Daoy (cell line): ENCODE measurements around the gene ACOX1. TPM values are rescaled to one million over a fixed set of nuclear protein-coding genes. Genes with fewer than 3 reads are reported as not detected.
"Not testable (repeated sequence)": the region's sequence is repeated elsewhere in the genome, so short reads cannot be mapped to it uniquely, and the experiment has no call there.

Source experiments
- DNase-seq: peaks from one replicate; pipeline ENCODE4 v3.0.0-alpha.2; 2015; ENCODE audit warnings: low read depth
- total RNA-seq: library from RNA; depleted of rRNA; stranded (reverse); fragments of >200 nt; shearing (Covaris generic); gene quantifications from 2 replicates; pipeline ENCODE4 v1.2.3, GENCODE V29; 2014

The ACOX1 gene
- total RNA-seq, 1 experiment from 2014 or later = 35.0 TPM

DNA sequence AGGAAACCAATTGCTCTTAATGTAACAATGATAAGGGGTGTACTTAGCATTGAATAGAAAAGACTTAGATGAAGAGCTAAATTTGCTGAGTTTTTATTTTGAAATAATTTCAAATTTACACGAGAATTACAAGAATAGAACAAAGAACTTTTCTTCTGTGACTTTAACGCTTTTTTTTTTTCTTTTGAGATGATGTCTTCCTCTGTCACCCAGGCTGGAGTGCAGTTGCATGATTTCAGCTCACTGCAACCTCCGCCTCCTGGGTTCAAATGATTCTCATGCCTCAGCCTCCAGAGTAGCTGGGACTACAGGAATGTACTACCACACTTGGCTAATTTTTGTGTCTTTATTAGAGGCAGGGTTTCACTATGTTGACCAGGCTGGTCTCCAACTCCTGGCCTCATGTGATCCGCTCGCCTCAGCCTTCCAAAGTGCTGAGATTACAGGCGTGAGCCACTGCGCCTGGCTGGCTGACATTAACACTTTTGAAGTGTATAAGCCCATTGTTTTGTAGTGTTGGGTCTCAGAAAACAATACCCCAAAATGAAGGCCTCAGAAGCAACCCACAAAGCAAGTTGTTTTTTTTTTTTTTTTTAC is 2.2 kb upstream of the ACOX1 start:
- no peak for DNase-seq

DNA sequence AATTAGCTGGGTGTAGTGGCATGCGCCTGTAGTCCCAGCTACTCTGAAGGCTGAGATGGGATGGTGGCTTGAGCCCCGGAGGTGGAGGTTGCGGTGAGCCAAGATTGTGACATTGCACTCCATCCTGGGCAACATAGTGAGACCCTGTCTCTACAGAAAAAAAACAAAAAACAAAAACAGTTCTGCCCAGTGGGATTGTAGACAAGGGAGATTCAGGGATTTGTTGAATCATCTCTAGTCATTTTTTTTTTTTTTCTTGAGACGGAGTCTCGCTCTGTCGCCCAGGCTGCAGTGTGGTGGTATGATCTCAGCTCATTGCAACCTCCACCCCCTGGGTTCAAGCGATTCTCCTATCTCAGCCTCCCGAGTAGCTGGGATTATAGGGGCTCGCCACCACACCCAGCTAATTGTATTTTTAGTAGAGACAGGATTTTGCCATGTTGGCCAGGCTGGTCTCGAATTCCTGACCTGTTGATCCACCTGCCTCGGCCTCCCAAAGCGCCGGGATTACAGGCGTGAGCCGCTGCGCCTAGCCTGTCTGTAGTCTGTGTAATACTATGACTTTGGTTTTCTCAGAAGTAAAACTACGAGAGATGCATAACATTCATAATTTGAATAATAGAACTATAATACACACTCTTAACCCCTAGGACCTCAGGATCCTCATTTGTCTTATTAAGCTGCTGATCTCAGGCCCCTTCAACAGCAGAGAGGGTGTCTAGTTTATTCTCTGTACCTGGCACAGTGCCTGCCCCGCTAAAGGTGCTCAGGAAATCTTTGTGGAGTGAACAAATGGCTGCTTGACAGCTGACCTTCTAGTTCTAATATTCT is 1.4 kb upstream of the ACOX1 start:
- DNase-seq = peak; percentile 41

GRCh38 chr17:75979705-75980187 is 780 bp upstream of the ACOX1 start:
- DNase-seq = no peak

GRCh38 chr17:75976175-75976848 is 2.7 kb downstream of the ACOX1 start:
- no peak for DNase-seq

DNA sequence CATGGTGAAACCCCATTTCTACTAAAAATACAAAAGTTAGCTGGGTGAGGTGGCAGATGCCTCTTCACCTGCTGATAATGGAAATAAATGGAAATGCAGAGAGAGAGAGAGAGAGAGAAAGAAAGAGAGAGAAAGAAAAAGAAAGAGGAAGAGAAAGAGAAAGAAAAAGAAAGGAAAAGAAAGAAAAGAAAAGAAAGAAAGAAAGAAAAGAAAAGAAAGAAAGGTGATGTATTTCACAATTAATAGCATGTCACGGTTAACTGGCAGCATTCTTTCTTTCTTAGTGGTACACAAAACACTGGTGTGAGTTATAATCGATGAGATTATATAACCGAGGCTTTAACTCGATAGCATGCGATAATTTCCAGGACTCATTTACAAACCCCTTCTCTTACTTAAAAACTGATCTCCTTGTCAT is 3.2 kb downstream of the ACOX1 start:
- DNase-seq = no peak

GRCh38 chr17:75975187-75975586 is 3.8 kb downstream of the ACOX1 start:
- DNase-seq = not testable (repeated sequence)

- no peak for DNase-seq
Measured at GRCh38 chr17:75970626-75971025, 8.3 kb downstream of the ACOX1 start.

GRCh38 chr17:75970011-75970523 is 8.9 kb downstream of the ACOX1 start:
- DNase-seq = no peak

DNA sequence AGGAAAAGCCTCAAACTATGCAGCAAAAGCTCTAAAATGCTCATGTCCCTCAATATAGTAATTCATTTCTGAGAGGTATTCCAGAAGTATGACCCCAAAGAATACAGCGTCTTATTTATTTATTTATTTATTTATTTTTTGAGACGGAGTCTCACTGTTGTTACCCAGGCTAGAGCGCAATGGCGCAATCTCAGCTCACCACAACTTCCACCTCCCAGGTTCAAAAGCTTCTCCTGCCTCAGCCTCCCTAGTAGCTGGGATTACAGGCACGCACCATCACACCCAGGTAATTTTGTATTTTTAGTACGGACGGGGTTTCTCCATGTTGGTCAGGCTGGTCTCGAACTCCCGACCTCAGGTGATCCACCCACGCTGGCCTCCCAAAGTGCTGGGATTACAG is 9.9 kb downstream of the ACOX1 start:
- DNase-seq = not testable (repeated sequence)

DNA sequence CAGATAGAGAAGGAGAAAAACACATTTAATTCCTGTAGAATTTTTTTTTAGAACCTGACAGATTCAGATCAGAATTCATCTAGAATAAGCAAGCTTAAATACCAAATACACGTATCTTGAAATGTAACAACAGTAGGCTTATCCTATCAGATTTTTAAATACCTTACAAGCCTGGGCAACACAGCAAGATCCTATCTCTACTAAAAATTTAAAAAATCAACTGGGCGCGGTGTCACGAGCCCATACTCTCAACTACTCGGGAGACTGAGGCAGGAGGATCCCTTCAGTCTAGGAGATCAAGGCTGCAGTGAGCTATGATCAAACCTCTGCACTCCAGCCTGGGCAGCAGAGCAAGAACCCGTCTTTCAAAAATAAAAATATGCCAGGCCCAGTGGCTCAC is 13.5 kb downstream of the ACOX1 start:
- DNase-seq = no peak

DNA sequence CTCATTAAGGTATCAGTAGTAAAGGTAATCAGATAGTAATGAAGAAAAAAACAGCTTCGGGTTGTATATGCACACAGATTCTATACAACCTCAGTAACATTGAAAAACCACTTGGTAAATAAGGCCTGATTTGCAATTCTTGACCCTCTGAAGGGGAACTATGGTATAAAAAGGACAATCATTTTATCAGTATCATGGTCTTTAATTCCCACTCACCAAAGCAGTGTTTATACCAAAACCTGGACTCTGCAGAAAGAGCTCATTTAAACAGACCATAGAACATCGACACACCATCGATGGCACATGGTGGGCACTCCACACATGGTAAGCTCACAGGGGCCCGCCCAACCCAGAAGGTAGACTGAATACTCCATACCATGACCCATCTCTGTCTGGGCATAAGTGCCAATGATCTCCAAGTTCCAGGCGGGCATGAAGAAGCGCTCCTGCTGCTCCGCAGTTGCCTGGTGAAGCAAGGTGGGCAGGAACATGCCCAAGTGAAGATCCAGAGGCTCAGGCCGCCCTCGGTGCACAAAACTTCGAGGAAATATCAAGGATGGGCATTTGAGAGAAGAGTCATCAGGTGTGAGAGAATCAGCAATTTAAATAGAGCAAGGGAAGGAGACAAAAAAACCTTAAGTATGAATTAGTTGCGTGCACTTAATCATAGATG is 19.0 kb downstream of the ACOX1 start:
- DNase-seq = no peak

DNA sequence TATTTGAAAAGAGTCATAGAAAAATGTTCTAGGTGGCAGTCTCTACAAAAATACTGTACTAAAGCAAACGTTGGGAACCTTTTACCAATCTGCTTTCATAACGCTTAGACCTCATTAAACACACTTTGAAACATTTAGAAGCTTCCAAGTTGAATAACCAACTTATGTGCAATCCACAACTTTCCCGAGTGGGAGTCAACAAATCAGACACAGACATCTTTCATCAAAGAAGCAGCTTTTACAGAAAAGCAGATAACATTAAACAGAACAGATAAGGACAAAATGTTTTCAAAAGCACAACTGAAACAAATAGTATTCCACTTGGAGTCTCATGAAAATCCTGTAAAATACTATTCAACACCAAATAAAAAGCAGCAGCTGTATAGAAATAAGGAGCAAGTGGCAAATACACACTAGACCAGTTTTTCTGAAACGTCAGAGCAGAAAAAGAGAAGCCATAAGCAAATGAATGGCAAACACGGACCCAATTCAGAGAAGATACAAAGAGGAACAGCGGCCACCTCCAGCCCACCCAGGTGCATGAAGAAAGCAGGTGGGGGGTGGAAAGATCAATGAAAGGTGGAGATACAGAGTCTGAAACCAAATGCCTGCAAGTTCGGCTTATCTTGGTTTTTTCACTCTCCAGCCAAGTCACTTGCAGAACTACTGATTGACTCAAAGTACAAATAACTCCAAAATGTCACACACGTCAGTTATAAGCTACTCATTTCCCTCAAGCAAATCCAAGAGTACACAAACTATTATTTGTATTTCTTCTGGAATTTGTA is 19.7 kb downstream of the ACOX1 start:
- no peak for DNase-seq

GRCh38 chr17:75950855-75951554 is 28.0 kb downstream of the ACOX1 start:
- no peak for DNase-seq

DNA sequence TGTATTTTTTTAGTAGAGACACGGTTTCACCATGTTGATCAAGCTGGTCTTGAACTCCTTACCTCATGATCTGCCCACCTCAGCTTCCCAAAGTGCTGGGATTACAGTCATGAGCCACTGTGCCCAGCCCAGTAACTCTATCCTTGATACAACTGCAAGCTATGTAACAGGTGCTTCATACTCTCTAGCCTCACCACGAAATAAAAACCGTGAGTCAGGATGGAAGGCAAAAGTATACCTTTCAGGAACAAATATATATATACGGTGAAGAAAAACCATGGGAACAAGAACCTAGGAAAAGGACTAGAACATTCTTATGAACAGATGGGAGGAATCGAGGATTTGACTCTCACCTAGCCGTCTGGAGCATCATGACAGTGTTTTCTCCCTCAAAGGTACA is 28.5 kb downstream of the ACOX1 start:
- DNase-seq = no peak

- no peak for DNase-seq
Measured at GRCh38 chr17:75945211-75945610, 33.8 kb downstream of the ACOX1 start.

DNA sequence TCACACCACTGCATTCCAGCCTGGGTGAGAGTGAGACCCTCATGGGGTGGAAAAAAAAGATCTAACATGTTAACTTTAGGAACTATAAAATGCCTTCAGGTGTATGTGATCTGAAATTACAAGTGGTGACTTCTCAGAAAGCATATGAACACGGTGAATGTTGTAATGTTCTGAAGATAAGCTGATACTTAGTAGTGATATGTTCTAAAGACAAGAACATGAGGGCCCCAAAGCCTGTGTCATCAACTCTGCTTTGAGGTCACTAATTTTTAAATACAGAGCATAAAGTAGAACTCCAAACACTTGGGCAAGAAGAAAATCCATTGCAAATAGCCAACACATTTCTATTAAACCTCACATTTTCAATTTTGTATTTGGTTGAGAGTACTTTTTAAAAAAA is 35.5 kb downstream of the ACOX1 start:
- no peak for DNase-seq

- no peak for DNase-seq
Measured at GRCh38 chr17:75942473-75942872, 36.5 kb downstream of the ACOX1 start.

GRCh38 chr17:75941442-75941819 is 37.5 kb downstream of the ACOX1 start:
- no peak for DNase-seq

DNA sequence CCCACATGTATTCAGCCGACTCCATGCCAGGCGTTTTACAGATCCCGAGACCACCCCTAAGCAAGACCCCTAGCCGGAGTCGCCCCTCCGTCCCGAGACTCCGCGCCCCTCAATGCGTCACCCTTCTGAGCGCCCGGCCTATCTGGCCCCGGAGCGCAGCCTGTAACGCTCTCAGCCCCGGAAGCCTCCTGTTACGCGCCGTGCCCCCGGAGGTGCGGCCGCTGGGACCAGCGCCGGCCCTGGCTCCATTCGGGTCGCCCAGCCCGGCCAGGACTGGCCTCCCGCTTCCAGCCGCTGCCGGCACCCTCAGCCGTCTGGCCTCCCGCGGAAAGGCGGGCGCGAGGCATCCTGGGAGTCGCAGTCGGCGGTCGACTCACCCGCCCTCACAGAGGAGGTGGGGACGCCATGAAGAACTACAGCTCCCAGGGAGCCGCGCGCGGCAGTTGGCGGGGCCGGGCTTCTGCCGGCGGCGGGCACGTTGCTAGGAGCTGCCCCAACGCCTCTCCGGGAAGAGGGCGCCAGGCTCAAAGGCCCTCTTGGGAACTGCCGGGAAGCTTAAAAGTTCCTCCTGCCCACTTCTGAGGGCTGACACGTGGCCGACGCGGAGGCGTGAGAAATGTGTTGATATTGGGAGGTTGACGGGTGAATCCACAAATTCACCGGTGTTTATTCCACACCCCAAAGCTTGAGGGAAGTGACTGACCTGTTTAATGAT is 38.1 kb downstream of the ACOX1 start, which contains the start of gene FBF1:
TSS of gene FBF1 (minus strand) at position 316 of the 715 bp plus-strand sequence. CDS start 2,893 bp downstream, outside the sequence.
- DNase-seq = peak; percentile 98

GRCh38 chr17:75937652-75938051 is 41.3 kb downstream of the ACOX1 start:
- DNase-seq = no peak
